Neural progenitor cell (in vitro differentiated cells): Measurements from ENCODE around the gene LIN9.

ENCODE experiments used
- CTCF ChIP-seq: fragments of 200-600 bp; sonication (generic); IDR thresholded peaks from 2 replicates; pipeline ENCODE4 v1.5.1; 2017; ENCODE audit warnings: antibody characterized with exemption, mild to moderate bottlenecking
- EZH2 ChIP-seq: fragments of 200-600 bp; sonication (generic); IDR thresholded peaks from 2 replicates; pipeline ENCODE4 v1.6.1; 2017; ENCODE audit warnings: antibody characterized with exemption, mild to moderate bottlenecking, moderate library complexity

DNA sequence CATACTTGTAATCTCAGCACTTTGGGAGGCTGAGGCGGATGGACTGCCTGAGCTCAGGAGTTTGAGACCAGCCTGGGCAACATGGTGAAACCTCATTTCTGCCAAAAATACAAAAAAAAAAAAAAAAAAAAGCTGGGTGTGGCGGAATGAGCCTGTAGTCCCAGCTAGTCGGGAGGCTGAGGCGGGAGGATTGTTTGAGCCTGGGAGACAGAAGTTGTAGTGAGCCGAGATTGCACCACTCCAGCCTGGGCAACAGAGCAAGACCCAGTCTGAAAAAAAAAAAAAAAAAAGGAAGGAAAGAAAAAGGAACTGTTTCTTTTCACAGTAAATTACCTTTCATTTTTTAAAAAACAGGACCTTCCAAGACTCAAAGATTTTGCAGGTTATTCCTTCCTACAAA, 29.5 kb downstream of the LIN9 start:
- TF ChIP-seq CTCF (no peak), EZH2 (no peak)
